Activated CD4-positive, alpha-beta T cell treated with anti-CD3 and anti-CD28 coated beads for 1 hour (primary cell): ENCODE measurements around the gene SVOPL.

Experiments
- DNase-seq: peaks from one replicate; pipeline ENCODE4 v3.0.0-alpha.2; 2020

Gene SVOPL

GRCh38 chr7:138553805-138554204 lies 147.4 kb downstream of the SVOPL start:
- no peak for DNase-seq

DNA sequence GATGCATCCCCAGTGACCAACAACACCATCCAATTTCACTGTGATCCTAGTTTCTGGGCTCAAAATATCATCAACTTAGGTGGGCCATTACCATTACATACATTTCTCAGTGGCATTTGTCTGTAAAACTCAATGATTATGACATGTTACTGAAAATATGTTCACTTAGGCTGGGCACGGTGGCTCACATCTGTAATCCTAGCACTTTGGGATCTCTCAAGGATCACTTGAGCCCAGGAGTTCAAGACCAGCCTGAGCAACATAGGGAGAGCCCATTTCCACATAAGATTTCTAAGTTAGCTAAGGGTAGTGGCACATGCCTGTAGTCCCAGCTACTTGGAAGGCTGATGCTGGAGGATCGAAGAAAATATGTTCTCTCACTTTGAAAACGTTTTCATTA lies 150.1 kb downstream of the SVOPL start:
- no peak for DNase-seq

GRCh38 chr7:138550337-138550736 lies 150.8 kb downstream of the SVOPL start:
- no peak for DNase-seq

DNA sequence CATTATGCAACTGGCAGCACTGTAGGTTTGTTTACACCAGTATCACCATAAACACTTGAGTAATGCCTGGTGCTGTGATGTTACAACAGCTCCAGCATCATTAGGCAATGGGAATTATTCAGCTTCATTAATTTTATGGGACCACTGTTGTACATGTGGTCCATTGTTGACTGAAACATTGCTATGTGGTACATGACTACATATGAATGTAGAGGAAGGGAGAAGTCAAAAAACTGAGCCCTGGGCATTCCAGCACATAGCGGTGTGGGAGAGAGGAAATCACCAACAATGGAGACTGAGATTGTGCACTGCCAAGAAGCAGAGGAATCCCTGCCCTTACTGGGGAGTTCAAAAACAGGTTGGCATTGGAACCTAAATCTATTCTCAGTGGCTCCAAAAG lies 152.1 kb downstream of the SVOPL start:
- DNase-seq = no peak

DNA sequence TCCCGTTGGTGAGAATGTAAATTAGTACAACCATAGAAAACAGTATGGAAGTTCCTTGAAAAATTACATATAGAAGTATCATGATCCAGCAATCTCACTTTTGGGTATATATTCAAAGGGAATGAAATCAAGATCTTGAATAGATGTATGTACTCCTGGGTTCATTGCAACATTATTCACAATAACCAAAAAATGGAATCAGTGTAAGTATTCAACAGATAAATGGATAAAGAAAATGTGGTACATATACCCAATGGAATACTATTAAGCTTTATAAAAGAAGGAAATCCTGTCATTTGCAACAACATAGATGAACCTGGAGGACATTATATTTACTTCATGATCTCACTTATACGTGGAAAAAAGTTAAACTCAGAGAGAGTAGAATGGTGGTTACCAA lies 154.3 kb downstream of the SVOPL start:
- DNase-seq = no peak

DNA sequence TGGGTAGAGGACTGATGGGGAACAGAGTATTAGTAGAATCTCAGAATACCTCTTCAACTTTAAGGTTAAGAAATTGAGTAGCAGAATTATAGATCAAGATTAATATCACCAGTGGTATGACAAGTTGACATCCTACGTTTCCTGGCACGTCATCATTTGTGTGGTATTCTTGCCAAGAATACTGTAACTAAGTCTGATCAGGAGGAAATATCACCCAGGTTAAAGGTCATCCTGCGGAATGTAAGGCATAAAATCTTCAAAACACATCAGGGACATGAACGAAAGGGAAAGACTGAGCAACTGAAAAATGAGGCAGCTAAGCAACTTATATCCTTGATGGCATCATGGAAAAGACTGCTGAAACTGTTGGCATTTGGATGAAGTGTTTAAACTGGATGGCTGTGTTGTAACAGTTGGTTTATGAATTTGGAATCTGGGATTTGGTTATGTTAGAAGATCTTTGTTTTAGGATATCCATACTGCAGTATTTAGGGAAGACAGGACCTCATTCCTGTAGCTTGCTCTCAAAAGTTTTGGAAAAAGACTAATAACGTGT lies 155.0 kb downstream of the SVOPL start:
- no peak for DNase-seq

DNA sequence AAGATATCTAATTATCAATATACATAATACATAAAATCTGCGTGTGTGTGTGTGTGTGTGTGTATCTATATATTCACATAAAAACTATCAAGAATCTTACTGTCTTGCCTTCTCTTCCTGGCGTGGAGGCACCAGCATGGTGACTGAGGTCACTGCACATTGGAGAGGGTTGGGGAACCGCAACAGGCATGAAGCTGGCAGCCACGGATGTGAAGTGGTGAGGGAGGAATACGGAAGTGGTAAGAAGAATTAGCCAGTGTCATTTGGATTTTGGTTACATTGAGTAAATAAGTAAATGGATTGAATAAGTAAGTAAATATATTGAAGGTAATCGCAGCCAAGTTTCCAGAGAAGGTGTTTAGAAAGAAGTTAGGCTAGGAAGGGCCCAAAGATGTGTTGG lies 156.0 kb downstream of the SVOPL start:
- no peak for DNase-seq
